NCI-H2107 treated with DMSO at 0.1 percent for 48 hours (cell line): Measurements from ENCODE around the gene LCA5.
"Not testable (repeated sequence)": the region's sequence is repeated elsewhere in the genome, so short reads cannot be mapped to it uniquely, and the experiment has no call there.

Experiments
- DNase-seq: peaks from one replicate; lab custom pipeline; 2025; ENCODE audit not compliant: unreplicated experiment; lab: John Stamatoyannopoulos, UW

The LCA5 gene

DNA sequence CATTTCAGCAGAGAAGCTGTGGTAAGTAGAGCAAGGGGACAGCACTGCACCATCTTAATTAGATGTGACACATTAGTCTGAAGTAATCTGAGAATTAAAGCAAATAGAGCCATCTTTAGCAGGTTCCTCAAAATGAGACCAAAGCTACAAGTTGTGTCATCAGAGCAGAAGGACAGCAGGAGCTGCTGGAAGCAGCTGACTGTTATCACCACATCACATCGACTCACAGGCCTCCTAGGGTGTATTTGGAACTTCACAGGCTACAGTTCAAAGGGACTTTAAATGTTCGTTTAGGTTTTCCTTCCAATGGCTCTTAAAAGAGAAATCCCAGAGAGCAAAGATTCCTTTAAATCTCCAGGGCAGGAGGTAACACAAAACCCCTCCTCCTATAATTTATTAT lies 69.5 kb downstream of the LCA5 start:
- DNase-seq = no peak

DNA sequence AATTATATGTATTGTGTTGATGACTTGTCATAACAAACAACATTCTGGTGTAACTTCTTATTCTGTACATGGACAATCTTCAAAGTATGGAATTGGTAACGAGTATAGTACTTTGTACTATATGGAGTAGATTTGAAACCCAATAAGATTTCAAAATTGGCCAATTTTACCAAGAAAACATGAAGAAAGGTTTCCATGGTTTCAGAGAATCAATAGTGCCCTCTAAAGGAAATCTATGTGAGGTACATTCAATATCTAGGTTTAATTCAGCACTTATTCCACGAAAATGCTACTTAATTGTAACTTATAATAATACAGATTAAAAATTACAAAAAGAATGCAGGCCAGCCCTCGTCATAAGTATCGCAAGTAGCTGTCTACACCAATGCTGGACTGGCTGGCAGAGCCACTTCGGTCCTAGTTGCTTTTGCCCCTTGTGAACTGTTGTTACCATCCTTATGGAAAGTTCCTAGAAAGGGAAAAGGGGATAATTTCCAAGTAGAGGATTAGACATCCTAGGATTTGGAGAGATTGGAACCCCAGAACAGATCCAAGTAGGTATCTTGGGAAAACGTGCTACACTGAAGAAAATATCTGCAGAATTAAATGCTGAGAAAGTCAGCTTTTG lies 70.9 kb downstream of the LCA5 start:
- DNase-seq = peak; percentile 17

DNA sequence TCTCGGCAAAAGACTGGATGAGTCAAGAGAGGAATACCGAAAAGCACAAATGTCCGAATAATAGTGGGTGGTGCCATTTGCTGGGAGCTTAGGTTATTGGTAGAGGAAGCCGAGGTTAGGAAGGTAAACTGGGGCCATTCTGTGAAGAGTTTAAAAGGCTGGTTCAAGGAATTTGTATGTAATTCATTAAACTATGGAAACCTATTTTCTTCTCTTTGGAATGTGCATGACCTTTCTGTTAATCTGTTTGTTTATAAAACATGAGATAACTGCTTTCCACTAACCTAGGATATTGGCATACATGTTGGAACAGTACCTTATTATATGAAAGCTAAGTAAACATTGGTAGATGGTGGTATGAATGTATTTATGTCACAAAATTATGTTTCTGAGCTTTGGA lies 71.8 kb downstream of the LCA5 start:
- no peak for DNase-seq

DNA sequence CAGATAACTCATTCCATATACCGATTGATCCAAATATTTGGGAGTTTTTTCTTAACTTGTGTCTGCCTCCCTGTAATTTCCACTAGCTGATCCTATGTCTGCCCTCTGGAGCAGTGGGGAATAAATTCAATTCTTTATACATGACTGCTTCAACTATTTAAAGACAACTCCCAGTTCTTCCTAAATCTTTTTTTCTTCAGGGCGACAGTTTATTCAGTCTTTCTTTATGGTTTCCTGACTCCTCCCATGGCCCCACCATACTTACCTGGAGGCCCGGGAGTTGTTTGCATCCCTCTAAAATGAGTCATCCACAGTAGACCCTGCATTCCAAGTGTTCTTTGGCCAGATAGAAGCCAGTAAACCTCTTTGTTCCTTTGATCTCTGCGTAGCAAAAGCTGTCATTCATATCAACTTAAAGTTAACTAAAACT lies 73.6 kb downstream of the LCA5 start:
- DNase-seq = no peak

DNA sequence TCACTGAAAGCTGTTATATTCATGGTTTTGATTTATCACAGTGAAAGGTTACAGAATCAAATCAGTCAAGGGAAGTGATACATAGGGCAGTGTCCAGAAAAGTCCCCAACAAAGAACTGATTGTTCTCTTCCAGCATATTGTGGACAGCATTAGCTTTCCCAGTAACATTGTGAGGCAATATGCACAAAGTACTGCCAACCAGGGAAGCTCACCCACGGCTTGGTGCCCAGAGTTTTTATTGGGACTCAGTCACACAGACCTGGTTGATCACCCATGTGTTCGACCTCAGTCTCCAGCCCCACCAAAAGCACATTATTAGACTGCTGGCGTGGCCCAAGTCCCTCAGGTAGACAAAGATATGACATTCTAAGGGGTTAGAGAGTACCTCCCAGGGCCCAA lies 76.0 kb downstream of the LCA5 start:
- no peak for DNase-seq

DNA sequence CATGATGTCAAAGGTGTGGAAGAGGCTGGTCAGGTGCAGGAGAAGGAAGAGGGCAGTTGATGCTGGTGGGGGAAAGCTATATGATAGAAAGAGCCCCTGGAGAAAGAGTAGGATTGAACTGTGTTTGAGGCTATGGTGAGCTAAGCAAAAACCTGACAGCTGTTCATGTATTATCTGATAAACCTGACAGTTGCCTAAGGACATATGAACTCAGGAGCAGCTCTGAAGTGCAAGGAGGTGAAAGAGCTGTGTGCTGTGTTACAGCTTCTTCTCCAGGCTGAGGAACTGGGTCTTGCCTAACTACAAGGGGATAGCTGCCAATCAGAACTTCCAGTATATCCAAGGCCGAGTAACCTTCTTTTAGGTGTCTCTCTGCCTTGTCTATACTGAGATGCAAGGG lies 81.8 kb downstream of the LCA5 start:
- DNase-seq = no peak

DNA sequence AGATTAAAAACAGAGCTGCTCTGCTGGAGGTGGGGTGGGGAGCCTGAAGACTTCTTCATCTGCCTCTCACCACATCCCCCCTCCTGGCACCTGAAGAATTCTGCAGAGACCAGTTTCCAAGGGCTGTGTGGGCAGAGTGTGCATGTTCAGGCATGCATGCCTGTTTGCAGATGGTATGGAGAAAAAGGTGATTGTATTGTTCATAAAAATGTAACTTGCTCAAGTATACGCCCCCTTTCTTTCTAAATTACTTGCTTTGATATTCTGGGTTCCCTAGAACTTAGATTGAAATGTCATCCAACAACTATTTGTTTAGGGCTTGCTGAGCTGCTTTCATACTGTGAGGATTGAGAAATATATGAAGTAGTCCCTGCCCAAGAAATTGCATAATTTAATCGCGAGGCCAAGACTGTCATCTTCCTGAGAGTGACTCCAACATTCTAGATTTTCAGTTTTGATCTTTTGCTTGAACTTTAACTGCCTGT lies 83.6 kb downstream of the LCA5 start:
- no peak for DNase-seq

DNA sequence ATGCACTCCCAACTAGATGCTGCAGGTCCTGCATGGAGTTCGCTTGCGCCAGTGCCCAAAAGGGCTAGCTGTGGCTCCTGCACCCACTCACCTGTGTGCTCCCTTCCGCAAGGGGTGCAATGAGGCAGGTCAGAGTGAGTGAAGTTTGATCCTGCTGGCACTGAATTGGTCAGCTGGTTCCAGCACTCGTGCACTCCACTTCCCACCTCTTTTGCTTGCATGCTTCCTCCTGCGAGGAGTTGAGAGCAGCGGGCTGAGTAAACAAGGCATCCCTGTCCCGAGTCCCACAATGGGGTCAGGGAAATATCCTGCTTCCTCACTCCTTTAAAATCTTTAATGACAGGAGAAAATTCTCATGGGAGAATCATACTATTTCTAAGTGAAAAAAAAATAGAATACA lies 86.2 kb downstream of the LCA5 start:
- no peak for DNase-seq

DNA sequence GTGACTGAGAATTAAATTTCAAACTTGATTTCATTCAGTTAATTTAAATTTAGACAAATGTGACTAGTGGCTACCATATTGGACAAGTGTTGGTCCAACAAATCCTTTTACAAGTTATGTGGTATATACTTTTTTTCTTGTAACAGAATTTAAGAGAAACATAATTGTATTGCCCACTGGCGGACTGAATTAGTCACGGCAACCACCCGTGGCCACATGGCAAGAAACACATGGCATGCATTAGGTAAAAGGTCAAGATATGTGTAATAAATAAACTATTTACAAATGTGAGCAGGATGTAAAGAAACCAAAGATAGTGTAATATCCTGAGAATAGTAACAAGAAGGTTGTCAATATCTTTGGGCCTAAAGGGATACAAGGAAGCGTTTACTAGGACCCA lies 91.2 kb downstream of the LCA5 start:
- DNase-seq = no peak

DNA sequence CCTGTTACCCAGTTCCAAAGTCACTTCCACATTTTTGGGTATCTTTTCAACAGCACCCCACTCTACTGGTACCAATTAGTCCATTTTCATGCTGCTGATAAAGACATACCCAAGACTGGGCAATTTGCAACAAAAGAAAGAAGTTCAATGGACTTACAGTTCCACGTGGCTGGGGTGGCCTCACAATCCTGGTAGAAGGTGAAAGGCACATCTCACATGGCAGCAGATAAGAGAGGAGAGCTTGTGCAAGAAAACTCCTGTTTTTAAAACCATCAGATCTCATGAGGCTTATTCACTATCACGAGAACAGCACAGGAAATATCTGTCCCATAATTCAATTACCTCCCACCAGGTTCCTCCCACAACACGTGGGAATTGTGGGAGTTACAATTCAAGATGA lies 93.4 kb downstream of the LCA5 start:
- not testable (repeated sequence) for DNase-seq

DNA sequence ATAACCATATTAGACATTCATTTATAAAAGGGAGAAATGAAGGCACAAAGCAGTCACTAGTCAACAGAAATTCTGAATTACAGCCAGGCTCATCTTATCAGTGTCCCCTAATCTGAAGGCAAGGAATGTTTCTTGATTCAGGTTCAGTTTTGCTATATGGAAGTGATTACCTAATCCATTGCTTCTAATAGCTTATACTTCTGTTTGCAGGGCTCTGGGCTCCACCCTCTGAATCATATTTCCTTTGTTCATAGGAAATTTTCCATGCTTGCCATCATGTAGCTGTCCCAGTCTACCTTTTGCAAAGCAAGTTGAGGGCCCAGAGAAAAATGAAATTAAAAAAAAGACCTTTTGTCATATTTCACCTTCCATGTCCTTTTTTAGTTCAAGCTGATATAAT lies 96.0 kb downstream of the LCA5 start:
- DNase-seq = no peak

DNA sequence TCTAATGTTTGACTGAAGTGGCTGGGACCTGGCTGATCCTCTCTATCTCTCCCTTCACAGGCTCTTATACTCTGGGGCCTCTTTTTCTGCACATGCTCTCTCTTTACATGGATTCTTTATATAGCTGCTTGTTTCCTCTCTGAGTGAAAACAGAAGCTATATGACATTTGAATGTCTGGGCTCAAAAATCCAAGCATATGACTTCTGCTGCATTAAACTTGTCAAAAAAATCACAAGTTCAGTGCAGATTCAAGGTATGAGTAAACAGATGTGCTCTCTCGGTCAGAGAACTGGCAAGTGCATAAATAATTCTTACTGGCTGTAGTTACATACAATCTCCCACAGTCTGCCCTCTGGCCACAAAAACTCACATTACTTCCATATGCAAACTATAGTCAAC lies 96.6 kb downstream of the LCA5 start:
- DNase-seq = no peak

DNA sequence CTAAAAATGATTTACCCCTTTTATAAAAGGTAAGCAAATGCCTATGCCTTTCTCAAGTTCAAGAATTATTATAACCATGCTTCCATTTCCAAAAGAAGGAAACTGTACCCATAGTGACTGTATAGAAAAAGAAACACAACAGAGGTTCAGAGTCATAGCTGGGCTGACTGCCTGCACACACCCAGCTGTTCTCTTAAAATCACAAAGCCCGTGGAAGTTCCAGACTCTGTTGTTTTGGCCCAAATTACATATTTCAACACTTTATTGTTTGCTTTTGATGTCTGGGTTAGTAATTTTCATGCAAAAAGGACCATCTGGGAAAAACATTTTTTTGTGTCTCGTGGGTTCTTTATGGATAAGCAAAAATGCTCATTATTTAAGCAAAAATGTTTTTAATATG lies 99.2 kb downstream of the LCA5 start:
- DNase-seq = no peak

DNA sequence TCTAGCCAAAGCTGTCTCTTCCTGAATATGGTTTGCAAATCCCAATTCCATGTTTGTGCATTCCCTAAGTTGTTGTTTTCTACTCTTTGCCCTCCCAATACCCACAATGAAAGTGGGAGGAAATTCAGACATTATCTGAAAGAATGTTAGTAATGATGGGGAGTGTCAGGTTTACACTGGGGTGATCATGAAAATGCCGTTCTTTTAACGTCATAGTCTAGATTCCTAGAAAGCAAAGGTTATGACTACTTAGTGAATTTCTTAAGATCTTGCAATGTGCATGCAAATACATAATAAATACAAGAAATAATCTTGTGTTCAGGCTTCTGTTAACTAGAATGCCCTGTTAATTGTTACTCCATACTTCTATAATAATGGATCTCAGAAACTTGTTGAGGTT lies 101.0 kb downstream of the LCA5 start:
- no peak for DNase-seq

DNA sequence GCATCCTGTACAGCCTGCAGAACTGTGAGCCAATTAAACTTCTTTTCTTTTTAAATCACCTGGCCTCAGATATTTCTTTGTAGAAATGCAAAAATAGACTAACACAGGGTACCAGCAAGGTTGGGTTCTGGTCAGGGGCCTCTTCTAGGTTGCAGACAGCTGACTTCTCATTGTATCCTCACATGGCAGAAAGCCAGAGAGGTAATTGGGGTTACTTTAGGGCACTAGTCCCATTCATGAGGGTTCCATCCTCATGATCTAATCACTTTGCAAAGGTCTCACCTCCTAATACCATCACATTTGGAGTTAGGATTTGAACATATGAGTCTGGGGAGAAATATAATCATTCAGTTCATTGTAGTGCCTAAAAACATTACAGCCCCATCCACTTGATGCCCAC lies 101.5 kb downstream of the LCA5 start:
- DNase-seq = no peak
